Measurements from ENCODE around the gene LIN7A. TPM values are rescaled to one million over a fixed set of nuclear protein-coding genes. Genes with fewer than 3 reads are reported as not detected.
A peak's percentile ranks its signal among the peaks of the same experiment; 100 is the strongest.

The LIN7A gene
- total RNA-seq, 1 experiment from 2014 or later = not detected

GRCh38 chr12:80778005-80778541, 159.7 kb downstream of the LIN7A start:
- DNase-seq (ENCODE audit: unreplicated experiment) = peak; percentile 94
- ChIA-PET CTCF (interaction anchor here (0.6 to 1.3 kb wide), 4 partner anchors 154 to 672 kb away, joined by 3 to 4 read pairs (median 3); no protein-coding TSS in a partner anchor), POLR2A (interaction anchor here (0.5 to 1.3 kb wide), 3 partner anchors 68 to 998 kb away, joined by 3 to 8 read pairs (median 4); no protein-coding TSS in a partner anchor)
- peak overlapping the region; percentile 99 for H3K27ac Mint-ChIP-seq (ENCODE audit: low read depth, unreplicated experiment)
- no peak for TF ChIP-seq CTCF (IDR thresholded peaks at IDR 0.05; ENCODE audit: unreplicated experiment)
- no peaks in the 10 kb centered on the region for H3K36me3 Mint-ChIP-seq (ENCODE audit: insufficient read depth, unreplicated experiment)
- no TSS peak for BruUV-seq (replicated peaks)
- H3K4me3 Mint-ChIP-seq (ENCODE audit: unreplicated experiment) = no peak overlapping the region
- intact Hi-C loops (cut with micrococcal nuclease) = no loop called here
- no peaks in the 10 kb centered on the region for H3K27me3 Mint-ChIP-seq (ENCODE audit: insufficient read depth, unreplicated experiment)
- H3K9me3 Mint-ChIP-seq (ENCODE audit: unreplicated experiment) = peaks cover 9% of the 10 kb centered on the region
- peaks cover 23% of the 10 kb centered on the region for H3K4me1 Mint-ChIP-seq (ENCODE audit: insufficient read depth, unreplicated experiment)

DNA sequence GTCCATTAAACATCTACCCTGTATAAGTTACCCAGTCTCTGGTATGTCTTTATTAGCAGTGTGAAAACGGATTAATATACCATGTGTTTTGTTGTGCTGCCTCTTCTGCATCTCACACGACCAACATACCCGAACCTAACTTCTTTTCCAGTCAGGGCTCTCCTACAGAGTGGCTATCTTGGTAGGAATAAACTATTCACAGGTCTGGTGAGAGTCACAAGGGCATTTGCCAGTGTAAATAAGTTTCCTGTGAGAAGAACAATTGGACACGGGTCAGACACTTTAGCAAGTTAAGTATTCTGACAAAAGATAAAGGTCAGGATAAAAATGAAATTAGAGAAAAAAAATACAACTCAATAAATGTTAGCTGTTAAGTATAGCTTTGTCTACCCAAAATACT, 160.1 kb downstream of the LIN7A start:
- POLR2A ChIA-PET = interaction anchor here (1.3 kb wide), 1 partner anchor 74 kb away, joined by 8 read pairs; no protein-coding TSS in a partner anchor
- TSS peak; percentile 100 for BruUV-seq (replicated peaks)

DNA sequence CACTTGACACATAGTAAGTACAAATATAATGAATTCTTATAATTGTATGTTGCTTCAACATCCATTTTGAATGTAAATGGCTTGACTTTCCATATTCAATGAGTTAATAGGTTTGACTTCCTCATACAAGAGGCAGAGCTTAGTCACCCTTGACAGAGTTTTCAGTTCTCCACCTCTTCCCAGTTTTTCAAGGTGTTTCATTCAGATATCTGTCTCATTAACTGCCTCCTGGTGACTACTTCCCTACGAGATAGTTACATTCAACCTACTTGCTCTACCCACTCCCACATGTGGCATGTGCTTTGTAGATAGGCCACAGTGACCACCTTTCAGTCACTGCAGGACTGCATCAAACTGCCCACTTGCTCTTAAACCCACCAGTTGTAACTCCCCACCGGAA, 161.0 kb downstream of the LIN7A start:
- Mint-ChIP-seq H3K4me3 (ENCODE audit: unreplicated experiment) (no peak overlapping the region), H3K27ac (ENCODE audit: low read depth, unreplicated experiment) (peak overlapping the region; percentile 99), H3K9me3 (ENCODE audit: unreplicated experiment) (peaks cover 9% of the 10 kb centered on the region), H3K36me3 (ENCODE audit: insufficient read depth, unreplicated experiment) (no peaks in the 10 kb centered on the region), H3K4me1 (ENCODE audit: insufficient read depth, unreplicated experiment) (peaks cover 23% of the 10 kb centered on the region), H3K27me3 (ENCODE audit: insufficient read depth, unreplicated experiment) (no peaks in the 10 kb centered on the region)
- ChIA-PET CTCF (interaction anchor here (0.7 kb wide), 1 partner anchor 335 kb away, joined by 3 read pairs; no protein-coding TSS in a partner anchor), POLR2A (no interaction called here)
- intact Hi-C loops (cut with micrococcal nuclease) = no loop called here
- no peak for DNase-seq (ENCODE audit: unreplicated experiment)
- TF ChIP-seq CTCF (IDR thresholded peaks at IDR 0.05; ENCODE audit: unreplicated experiment) = no peak
- no TSS peak for BruUV-seq (replicated peaks)

More for the DNA sequence above, 160.1 kb downstream of the LIN7A start:
- Mint-ChIP-seq H3K27ac (ENCODE audit: low read depth, unreplicated experiment) (peak overlapping the region; percentile 99), H3K9me3 (ENCODE audit: unreplicated experiment) (peaks cover 9% of the 10 kb centered on the region), H3K4me1 (ENCODE audit: insufficient read depth, unreplicated experiment) (peaks cover 23% of the 10 kb centered on the region), H3K36me3 (ENCODE audit: insufficient read depth, unreplicated experiment) (no peaks in the 10 kb centered on the region), H3K27me3 (ENCODE audit: insufficient read depth, unreplicated experiment) (no peaks in the 10 kb centered on the region), H3K4me3 (ENCODE audit: unreplicated experiment) (no peak overlapping the region)
- no peak for DNase-seq (ENCODE audit: unreplicated experiment)
- TF ChIP-seq CTCF (IDR thresholded peaks at IDR 0.05; ENCODE audit: unreplicated experiment) = no peak
- CTCF ChIA-PET = interaction anchor here (0.7 to 1.3 kb wide), 4 partner anchors 179 to 673 kb away, joined by 3 to 4 read pairs (median 3); no protein-coding TSS in a partner anchor
- intact Hi-C loops (cut with micrococcal nuclease) = no loop called here

- CTCF ChIA-PET = interaction anchor here (0.6 kb wide), 1 partner anchor 65 kb away, joined by 3 read pairs; no protein-coding TSS in a partner anchor
- Mint-ChIP-seq H3K4me1 (ENCODE audit: insufficient read depth, unreplicated experiment) (no peaks in the 10 kb centered on the region), H3K36me3 (ENCODE audit: insufficient read depth, unreplicated experiment) (no peaks in the 10 kb centered on the region), H3K27ac (ENCODE audit: low read depth, unreplicated experiment) (no peak overlapping the region), H3K4me3 (ENCODE audit: unreplicated experiment) (no peak overlapping the region), H3K9me3 (ENCODE audit: unreplicated experiment) (no peaks in the 10 kb centered on the region), H3K27me3 (ENCODE audit: insufficient read depth, unreplicated experiment) (peaks cover 15% of the 10 kb centered on the region)
- TF ChIP-seq CTCF (IDR thresholded peaks at IDR 0.05; ENCODE audit: unreplicated experiment) = no peak
- intact Hi-C loops (cut with micrococcal nuclease) = no loop called here
- DNase-seq (ENCODE audit: unreplicated experiment) = no peak
- POLR2A ChIA-PET = no interaction called here
- no TSS peak for BruUV-seq (replicated peaks)
Observed at GRCh38 chr12:80770958-80771357, 166.8 kb downstream of the LIN7A start.
